AG04450 (cell line): ENCODE data around the gene WDR1. TPM values are rescaled to one million over a fixed set of nuclear protein-coding genes. Genes with fewer than 3 reads are reported as not detected.
A peak's percentile ranks its signal among the peaks of the same experiment; 100 is the strongest.

Source experiments
- CTCF ChIA-PET: fragments of 300-600, 350-600 bp; formaldehyde crosslinking; extraction: SDS; loops from one replicate; lab custom pipeline; 2022; ENCODE audit warnings: antibody characterized with exemption, inconsistent platforms; lab: Charles Lee
- POLR2A ChIA-PET: fragments of 350-600 bp; formaldehyde crosslinking; extraction: SDS; loops from one replicate; lab custom pipeline; 2021; ENCODE audit warnings: antibody characterized with exemption, inconsistent platforms; lab: Yijun Ruan, JAX
- DNase-seq: peaks from one replicate; pipeline ENCODE4 v3.0.0-alpha.2; 2011; ENCODE audit warnings: low read depth, low spot score
- H3K27ac ChIP-seq: one replicate; pipeline ENCODE4 v1.5.1; 2012; ENCODE audit warnings: low read depth, low read length, control low read depth
- H3K27me3 ChIP-seq: one replicate; pipeline ENCODE4 v1.6.0; 2012; ENCODE audit warnings: low read length; ENCODE audit not compliant: control insufficient read depth, insufficient read depth
- H3K4me3 ChIP-seq: 2 replicates; pipeline ENCODE4 v1.5.1; 2011; ENCODE audit warnings: mild to moderate bottlenecking, low read depth, low read length, control low read depth
- H3K9me3 ChIP-seq: 2 replicates; pipeline ENCODE4 v1.5.1; 2012; ENCODE audit warnings: low read length; ENCODE audit not compliant: control insufficient read depth, insufficient read depth
- polyA plus RNA-seq: library from polyadenylated mRNA; depleted of rRNA; stranded (reverse); fragments of >200 nt; gene quantifications from 2 replicates; pipeline ENCODE4 v1.2.3, GENCODE V29; 2011
- TF ChIP-seq, protein P1 (sequence below): IDR thresholded peaks from 2 replicates; pipeline ENCODE4 v1.5.1; 2011; ENCODE audit warnings: low read depth, low read length, control low read depth, inconsistent platforms

The WDR1 gene
- polyA plus RNA-seq, 1 experiment = 735 TPM

DNA sequence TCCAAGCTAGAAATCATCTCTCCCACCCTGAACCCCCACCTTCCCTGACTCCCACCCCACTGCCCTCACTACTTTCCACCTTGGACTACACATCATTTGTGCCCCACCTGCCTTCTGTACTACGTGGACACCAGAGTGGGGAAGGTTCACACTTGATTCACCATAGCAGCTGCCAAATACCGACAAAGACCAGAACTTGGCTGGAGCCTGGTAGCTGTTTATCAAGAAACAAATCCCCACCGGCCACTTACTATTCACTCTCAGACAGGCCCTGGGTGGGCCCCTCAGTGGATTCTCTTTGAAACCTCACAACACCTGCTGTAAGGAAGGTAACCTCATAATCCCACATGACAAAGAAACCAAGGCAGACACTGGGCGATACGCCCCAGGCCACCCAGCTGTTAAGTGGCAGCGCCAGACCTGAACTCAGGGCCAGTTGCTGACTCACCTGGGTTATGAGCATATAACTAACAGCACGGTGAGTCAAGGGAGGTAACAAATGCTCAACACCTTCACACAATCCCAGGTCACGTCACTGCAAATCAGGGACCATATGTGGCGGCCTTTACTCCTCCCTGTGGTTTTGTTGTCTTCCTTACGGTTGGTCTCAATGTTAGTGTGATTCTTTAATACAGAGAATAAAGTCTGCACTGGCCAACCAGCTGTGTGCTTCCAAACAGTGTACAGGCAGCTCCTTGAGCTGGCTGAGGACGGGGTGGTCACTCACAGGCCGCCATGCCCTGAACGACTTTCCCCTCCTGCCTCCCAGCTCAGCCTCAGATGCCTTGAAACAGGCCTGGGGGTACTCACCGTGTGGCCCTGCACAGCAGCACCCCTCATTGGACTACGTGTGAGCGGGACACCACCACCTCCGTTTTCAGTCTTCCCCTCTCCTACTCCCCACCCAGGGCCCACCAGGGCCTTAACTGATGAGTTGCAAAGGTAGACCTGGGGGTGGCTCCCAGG, 7.5 kb downstream of the WDR1 start:
- CTCF ChIA-PET = no interaction called here
- Histone ChIP-seq H3K4me3 (no peak overlapping the region), H3K27ac (peak overlapping the region; percentile 92), H3K27me3 (no peaks in the 10 kb centered on the region), H3K9me3 (no peaks in the 10 kb centered on the region; the same call in 1 of the 2 replicates)
- no peak for DNase-seq
- TF ChIP-seq, protein P1, sequence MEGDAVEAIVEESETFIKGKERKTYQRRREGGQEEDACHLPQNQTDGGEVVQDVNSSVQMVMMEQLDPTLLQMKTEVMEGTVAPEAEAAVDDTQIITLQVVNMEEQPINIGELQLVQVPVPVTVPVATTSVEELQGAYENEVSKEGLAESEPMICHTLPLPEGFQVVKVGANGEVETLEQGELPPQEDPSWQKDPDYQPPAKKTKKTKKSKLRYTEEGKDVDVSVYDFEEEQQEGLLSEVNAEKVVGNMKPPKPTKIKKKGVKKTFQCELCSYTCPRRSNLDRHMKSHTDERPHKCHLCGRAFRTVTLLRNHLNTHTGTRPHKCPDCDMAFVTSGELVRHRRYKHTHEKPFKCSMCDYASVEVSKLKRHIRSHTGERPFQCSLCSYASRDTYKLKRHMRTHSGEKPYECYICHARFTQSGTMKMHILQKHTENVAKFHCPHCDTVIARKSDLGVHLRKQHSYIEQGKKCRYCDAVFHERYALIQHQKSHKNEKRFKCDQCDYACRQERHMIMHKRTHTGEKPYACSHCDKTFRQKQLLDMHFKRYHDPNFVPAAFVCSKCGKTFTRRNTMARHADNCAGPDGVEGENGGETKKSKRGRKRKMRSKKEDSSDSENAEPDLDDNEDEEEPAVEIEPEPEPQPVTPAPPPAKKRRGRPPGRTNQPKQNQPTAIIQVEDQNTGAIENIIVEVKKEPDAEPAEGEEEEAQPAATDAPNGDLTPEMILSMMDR = no peak
- POLR2A ChIA-PET = interaction anchor here (0.6 to 6.6 kb wide), 4 partner anchors 8 to 352 kb away, joined by 3 to 63 read pairs (median 26); partner anchors contain the start of gene WDR1

DNA sequence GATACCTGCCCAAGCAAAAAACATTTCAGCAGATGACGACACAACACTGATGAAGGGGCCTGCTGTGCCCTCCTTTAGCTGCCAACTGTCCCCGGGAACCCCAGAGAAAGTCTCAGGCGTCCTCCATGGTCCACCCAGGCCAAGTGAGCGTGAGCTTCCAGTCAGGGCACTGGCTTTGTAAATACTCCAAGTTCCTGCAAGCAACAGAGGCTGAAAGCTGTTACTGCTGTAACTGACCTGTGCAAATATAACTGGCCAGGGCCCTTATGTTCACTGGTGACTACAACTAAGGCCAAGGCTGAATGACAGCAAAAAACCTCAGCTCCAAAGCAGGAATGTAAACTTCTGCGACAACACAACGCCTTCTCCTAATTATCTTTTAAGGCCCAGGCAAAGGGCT, 8.2 kb downstream of the WDR1 start:
- H3K27me3 ChIP-seq = no peaks in the 10 kb centered on the region
- DNase-seq = no peak
- ChIA-PET POLR2A (interaction anchor here (0.6 to 6.6 kb wide), 4 partner anchors 9 to 353 kb away, joined by 3 to 63 read pairs (median 26); partner anchors contain the start of gene WDR1), CTCF (no interaction called here)
- H3K27ac ChIP-seq = peak overlapping the region; percentile 92
- H3K4me3 ChIP-seq = no peak overlapping the region
- TF ChIP-seq, protein P1 = no peak
- no peaks in the 10 kb centered on the region; the same call in 1 of the 2 replicates for H3K9me3 ChIP-seq

DNA sequence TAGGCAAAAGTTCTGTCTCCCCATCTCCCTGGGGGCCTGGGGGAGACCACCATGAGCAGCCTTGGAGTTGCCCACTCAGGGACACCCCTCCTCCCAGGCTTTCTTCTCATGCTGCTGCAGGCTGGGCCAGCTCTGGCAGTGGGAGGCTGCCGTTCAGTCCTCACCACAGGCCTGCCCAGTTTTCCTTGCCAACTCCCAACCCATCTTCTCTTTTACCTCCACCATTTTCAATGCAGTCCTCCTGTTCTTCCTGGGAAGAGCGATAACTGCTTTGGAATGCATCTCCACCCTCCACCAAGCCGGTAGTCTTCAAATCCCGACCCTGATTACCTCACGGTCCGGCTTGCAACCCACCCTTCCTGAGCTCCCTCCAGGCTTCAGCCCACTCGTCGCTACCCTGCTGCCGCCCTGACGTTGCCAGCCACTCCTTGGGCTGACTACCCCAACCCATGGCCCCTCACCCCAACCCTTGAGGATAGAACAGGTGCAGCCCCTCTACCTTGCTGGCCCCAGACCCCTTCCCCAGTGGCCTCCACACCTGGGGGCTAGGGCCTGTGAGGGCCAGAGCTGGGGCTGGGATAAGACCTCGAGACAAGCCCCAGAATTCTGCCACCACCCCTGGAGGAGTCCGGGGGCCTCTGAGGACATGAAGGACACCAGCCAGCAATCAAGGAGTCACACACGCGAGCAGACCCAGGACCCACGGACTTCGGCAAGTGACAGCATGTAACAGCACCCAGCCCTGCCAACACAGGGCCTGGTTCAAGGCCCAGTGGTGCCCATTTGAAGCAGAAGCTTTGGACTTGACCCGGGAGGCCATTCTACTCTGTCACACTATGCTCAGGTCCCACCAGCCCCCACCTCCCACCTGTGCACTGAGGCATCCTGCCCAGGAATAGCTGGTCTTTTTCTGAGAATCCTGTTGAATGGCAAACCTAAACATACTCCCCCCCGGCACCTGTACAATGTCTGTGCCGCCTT, 9.2 kb downstream of the WDR1 start:
- ChIA-PET CTCF (no interaction called here), POLR2A (interaction anchor here (0.6 to 6.6 kb wide), 7 partner anchors 8 to 280 kb away, joined by 3 to 63 read pairs (median 7); partner anchors contain the start of gene WDR1)
- Histone ChIP-seq H3K27me3 (no peaks in the 10 kb centered on the region), H3K27ac (peak overlapping the region; percentile 92), H3K9me3 (no peaks in the 10 kb centered on the region; the same call in 1 of the 2 replicates), H3K4me3 (0 out of 2 replicates have a peak overlapping the region, but pooled peaks have one; percentile 4)
- DNase-seq = no peak
- TF ChIP-seq, protein P1 = no peak

DNA sequence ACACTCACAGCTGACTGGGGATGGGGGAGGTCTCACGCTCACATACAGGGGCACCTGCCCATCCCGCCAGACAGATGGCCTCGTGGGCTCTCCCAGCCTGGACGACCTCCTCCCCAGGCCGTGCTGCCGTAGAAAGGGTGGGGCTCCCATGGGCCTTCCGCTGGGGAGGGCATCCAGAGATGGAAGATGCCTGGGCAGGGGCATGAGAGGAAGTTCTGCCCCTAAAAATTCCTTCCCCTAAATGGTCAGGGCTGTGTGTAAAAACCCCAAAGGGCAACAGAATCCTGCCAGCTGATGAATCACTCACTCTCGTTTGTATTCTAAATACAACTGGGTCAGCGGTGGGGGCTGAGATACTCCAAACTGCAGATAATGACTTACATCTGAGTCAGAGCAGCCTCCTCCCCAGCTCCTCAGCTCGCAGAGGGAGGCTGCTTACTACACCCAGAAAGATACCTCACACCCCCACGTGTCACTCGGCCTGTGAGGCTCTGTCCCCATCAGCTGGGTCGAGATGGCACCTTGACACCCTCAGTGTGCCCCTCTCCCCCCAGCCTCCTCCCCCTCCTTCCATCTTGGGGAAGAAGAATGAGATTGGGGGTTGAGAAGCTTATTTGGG, 10.1 kb downstream of the WDR1 start:
- peak; percentile 92 for DNase-seq
- H3K27me3 ChIP-seq = no peaks in the 10 kb centered on the region
- H3K9me3 ChIP-seq = no peaks in the 10 kb centered on the region; the same call in 1 of the 2 replicates
- H3K4me3 ChIP-seq = peak overlapping the region; percentile 48
- TF ChIP-seq, protein P1 = no peak
- H3K27ac ChIP-seq = peak overlapping the region; percentile 96
- ChIA-PET CTCF (interaction anchor here (0.6 kb wide), 1 partner anchor 371 kb away, joined by 3 read pairs; no protein-coding TSS in a partner anchor), POLR2A (interaction anchor here (0.6 to 6.6 kb wide), 7 partner anchors 9 to 281 kb away, joined by 3 to 63 read pairs (median 7); partner anchors contain the start of gene WDR1)
